Hippocampal formation (tissue), 2 donors: ENCODE measurements around the gene PPIA.
"Not testable (repeated sequence)": the region's sequence is repeated elsewhere in the genome, so short reads cannot be mapped to it uniquely, and the experiment has no call there.

Experiments
- DNase-seq, 2 donors: peaks; one replicate each; lab custom pipeline; 2025; lab: John Stamatoyannopoulos, UW

Gene PPIA

GRCh38 chr7:44827567-44827966 is 31.1 kb downstream of the PPIA start:
- no peak for DNase-seq

DNA sequence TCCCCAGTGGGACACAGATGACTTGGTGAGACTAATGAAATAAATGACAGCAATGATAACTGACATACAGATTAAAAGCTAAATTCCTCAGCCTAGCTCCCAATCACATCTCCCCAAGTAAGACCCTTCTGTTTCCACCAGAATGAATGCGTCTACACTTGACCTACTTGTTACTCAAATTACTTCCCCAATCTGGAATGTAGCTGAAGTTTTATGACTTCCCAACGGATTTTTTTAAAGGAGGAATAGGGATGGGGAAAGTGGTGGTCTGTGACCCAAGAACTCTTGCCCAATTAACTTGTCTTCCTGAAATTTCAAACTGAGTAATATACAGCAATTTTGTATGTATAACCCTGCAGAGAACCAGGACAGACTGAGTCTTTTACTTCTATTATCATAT is 42.3 kb downstream of the PPIA start:
- no peak for DNase-seq

DNA sequence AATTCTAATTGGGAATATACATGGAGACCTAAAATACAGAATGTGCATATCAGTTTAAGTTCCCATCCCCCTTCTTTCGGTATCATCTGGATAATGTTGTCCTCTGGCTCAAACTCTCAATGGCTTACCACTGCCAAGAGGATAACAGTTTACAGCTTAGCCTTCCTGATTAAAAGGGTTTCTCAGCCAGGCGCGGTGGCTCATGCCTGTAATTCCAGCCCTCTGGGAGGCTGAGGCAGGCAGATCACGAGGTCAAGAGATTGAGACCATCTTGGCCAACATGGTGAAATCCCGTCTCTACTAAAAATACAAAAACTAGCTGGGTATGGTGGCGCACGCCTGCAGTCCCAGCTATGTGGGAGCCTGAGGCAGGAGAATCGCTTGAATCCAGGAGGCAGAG is 46.2 kb downstream of the PPIA start:
- not testable (repeated sequence) for DNase-seq

- DNase-seq, result not testable (repeated sequence)
These were observed 47.0 kb downstream of the PPIA start for GRCh38 chr7:44843440-44843839.

- no peak for DNase-seq
These were observed 49.0 kb downstream of the PPIA start for GRCh38 chr7:44845451-44845850.

- not testable (repeated sequence) for DNase-seq
These were observed 49.9 kb downstream of the PPIA start for GRCh38 chr7:44846390-44846789.

DNA sequence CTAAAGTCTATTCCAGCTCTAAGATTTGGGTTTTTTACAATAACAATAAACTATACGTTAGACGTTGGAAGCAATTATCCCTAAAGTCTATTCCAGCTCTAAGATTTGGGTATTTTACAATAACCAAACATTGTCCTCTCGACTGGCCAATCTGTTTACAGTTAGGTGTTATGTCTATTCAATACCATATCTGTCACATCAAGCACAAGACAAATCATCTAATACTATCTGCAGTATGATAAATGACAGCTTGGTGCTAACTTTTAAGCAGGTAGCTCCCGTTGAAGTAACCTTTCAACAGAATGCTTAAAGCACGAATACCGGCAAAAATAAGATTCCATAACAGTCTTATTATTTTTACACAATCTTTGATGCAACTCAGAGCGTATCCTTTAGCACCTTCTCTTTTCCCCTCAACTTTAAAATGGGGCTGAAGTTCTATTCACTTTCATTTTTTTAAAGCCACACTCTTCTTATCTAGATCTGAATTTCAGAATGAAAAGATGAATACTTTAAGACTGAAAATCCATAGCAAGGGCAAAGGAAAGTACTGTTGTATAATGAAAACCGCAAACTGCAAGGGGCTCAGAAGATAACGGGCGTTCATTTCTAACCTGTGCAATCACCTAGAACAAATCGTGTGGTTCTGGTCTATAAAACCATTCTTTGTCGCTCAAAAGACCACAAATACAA is 50.5 kb downstream of the PPIA start:
- DNase-seq, result no peak

DNA sequence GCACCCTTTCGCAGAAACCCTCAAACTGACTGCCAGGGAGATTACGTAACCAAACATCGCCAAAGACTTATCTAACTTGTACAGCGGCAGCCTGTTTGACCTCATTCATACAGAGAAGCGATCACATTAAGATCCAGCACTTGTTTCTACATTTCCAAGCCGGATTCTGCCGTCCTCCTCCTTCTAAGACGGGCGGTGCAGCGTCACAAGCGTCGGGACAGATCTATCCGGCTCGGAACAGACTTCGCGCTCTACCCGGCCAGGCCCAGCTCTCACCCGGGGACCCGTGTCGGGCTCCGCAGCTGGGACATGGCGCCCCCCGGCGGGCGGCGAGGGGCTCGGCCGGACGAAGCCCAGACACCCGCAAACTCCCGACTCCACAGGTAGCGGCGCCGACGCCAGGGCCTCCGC is 51.0 kb downstream of the PPIA start:
- peak; percentile 83 to 92 for DNase-seq

- peak; percentile 99 for DNase-seq
These were observed 51.6 kb downstream of the PPIA start, which contains the start of gene H2AZ2 for GRCh38 chr7:44847920-44848634. H2AZ2 (minus strand) TSS chr7:44848087; CDS start chr7:44847971, 116 bp downstream.

GRCh38 chr7:44849259-44849884 is 52.9 kb downstream of the PPIA start:
- DNase-seq, result no peak

- no peak for DNase-seq
These were observed 53.5 kb downstream of the PPIA start for GRCh38 chr7:44849885-44850544.

DNA sequence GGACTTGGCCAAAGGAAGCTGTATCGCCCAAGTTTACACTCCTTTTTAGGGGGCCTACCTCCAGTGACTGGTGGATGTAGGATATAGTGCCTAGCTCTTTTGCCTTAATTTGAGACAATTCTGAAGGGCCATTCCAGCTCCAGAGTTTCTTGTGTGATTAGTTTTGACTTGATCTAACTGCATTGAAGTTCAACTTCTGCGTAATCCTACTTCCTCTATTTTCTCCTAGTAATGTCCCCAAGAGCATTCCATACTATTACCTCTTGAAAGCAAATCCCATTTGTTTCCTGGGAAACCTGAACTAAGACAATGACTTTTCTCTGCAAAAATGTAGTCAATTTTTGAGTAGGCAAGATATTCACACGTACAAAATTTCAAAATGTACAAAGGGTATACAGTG is 56.1 kb downstream of the PPIA start:
- DNase-seq, result no peak
